Measurements from ENCODE around the gene NEK7.

Gene NEK7

DNA sequence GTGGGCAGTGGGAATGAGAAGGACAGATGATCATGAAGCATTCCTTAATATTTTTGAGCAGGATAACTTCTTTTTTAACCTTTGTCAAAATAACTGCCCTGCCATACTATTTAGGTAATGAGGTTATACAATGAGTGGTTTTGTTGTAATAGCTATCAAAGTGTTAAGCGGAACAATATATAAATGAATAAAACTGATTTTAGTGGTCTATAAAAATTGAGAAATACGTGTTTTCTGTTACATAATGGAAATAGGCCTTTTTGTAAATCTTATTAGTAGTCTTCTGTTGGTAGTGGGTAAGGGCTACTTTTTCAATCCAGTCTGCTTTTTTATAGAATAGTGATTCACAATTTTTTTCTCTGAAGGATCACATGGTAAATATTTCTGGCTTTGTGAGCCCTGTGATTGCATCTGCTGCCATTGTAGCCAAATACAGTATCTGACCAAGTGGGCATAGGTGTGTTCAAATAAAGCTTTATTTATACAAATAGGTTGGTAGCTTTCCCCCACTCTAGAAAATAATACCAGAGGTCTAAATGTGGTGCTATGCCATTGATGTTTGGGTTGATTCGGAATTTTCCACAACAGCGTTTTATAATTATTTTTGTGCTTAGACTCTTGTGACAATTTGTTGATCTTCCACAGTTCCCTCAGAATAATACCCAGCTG, 4.3 kb downstream of the NEK7 start:
- TF ChIP-seq, protein P1, sequence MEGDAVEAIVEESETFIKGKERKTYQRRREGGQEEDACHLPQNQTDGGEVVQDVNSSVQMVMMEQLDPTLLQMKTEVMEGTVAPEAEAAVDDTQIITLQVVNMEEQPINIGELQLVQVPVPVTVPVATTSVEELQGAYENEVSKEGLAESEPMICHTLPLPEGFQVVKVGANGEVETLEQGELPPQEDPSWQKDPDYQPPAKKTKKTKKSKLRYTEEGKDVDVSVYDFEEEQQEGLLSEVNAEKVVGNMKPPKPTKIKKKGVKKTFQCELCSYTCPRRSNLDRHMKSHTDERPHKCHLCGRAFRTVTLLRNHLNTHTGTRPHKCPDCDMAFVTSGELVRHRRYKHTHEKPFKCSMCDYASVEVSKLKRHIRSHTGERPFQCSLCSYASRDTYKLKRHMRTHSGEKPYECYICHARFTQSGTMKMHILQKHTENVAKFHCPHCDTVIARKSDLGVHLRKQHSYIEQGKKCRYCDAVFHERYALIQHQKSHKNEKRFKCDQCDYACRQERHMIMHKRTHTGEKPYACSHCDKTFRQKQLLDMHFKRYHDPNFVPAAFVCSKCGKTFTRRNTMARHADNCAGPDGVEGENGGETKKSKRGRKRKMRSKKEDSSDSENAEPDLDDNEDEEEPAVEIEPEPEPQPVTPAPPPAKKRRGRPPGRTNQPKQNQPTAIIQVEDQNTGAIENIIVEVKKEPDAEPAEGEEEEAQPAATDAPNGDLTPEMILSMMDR (IDR thresholded peaks at IDR 0.05; ENCODE audit: low read depth, low read length), result no peak

DNA sequence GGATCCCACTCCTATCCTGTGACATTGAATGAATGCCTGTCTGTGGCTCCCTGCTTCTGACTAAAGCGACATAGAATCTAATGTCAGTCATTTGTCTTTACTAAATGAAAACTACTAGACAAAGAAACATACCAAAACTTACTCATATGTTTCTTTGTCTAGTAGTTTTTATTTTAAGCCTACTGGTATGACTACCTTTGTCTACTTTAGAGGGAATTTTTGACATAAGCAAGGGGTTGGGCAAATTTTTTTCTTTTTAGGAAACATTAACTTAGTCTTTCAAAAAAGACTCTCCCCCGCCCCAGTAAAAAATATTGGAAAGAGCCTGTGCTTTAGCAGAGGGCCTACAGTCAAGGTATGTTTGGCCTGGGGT, 4.9 kb downstream of the NEK7 start:
- TF ChIP-seq, protein P1 (IDR thresholded peaks at IDR 0.05; ENCODE audit: low read depth, low read length), result no peak
- H3K4me3 ChIP-seq (replicated peaks in 1 of 2; ENCODE audit: low read depth in 2 of 2, low read length in 2 of 2), result no peak overlapping the region
- no peak for DNase-seq (ENCODE audit: low read depth in 2 of 2)

More for the DNA sequence above, 4.3 kb downstream of the NEK7 start:
- no peak overlapping the region for H3K4me3 ChIP-seq (replicated peaks in 1 of 2; ENCODE audit: low read depth in 2 of 2, low read length in 2 of 2)
- no peak for DNase-seq (ENCODE audit: low read depth in 2 of 2)

DNA sequence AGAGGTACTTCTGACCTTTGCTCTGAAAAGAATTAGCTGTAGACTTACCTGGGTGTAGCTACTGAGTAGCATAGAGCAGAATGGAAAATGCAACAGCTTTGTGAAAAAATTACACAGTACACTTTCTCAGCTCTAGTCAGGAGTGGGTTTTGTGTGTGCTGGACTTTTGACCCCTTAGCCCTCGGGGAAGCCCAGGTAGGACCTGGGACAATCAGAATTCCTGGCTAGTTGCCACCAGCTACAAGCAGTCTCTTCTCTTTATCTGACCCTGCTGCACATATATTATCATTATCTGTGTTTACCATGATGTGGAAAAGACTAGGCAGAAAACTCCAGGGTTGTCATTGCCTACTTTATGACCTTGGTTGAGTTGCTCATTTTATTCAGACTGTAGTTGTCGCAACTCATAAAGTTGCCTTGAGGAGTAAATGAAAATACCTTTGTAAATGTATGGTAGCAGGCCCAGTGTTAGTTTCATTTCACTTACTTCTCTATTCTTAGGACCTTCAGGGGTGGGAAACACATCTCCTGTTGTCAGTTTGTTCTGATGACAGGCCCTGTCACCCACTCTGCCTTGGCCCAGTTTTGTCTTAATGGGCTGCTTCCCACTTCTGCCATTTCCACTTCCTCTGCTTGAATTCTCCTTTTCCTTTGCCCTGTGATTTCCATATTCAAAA, 5.4 kb downstream of the NEK7 start:
- no peak for DNase-seq (ENCODE audit: low read depth in 2 of 2)
- TF ChIP-seq, protein P1 (IDR thresholded peaks at IDR 0.05; ENCODE audit: low read depth, low read length), result no peak
- no peak overlapping the region for H3K4me3 ChIP-seq (replicated peaks in 1 of 2; ENCODE audit: low read depth in 2 of 2, low read length in 2 of 2)

DNA sequence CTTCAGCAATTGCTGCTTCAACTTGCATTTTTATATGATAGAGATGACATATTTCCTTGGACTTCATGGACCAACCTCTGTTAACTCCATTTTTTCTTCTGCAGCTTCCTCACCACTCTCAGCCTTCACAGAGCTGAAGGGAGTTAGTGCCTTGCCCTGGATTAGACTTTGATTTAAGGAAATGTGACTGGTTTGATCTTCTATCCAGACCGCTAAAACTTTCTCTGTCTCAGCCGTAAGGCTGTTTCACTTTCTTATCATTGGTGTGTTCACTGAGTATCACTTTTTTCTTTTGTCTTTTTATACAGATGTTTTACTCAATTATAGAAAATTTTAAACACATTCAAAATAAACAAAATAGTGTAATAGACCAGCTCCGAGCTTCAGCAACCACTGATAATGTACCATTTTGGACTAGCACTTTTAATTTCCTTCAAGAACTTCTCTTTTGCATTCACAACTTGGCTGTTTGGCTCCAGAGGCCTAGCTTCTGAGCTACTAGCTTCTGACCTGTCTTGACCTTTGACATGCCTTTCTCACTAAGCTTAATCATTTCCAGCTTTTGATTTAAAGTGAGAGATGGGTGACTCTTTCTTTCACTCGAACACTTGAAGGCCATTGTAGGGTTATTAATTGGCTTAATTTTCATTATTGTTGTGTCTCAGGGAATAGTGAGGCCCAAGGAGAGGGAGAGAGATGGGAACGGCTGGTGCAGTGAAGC, 9.3 kb downstream of the NEK7 start:
- TF ChIP-seq, protein P1 (IDR thresholded peaks at IDR 0.05; ENCODE audit: low read depth, low read length), result no peak
- DNase-seq (ENCODE audit: low read depth in 2 of 2), result no peak
- no peak overlapping the region for H3K4me3 ChIP-seq (replicated peaks in 1 of 2; ENCODE audit: low read depth in 2 of 2, low read length in 2 of 2)

DNA sequence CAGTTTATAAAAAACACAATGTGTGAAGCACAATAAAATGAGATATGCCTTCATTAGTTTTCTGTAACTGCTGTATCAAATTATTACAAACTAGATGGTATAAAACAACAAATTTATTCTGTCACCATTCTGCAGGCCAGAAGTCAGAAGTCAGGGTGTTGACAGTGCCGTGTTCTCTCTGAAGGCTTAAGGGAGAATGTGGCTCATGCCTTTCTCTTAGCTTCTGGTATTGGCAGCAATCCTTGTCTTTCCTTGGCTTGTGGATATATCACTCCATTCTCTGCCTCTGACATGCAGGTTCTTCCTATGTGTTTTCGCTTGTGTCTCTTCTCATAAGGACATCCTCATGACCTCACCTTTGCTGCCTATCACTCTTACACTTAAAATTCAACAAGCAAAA, 10.1 kb downstream of the NEK7 start:
- no peak overlapping the region for H3K4me3 ChIP-seq (replicated peaks in 1 of 2; ENCODE audit: low read depth in 2 of 2, low read length in 2 of 2)
- TF ChIP-seq, protein P1 (IDR thresholded peaks at IDR 0.05; ENCODE audit: low read depth, low read length), result no peak
- DNase-seq (ENCODE audit: low read depth in 2 of 2), result no peak

DNA sequence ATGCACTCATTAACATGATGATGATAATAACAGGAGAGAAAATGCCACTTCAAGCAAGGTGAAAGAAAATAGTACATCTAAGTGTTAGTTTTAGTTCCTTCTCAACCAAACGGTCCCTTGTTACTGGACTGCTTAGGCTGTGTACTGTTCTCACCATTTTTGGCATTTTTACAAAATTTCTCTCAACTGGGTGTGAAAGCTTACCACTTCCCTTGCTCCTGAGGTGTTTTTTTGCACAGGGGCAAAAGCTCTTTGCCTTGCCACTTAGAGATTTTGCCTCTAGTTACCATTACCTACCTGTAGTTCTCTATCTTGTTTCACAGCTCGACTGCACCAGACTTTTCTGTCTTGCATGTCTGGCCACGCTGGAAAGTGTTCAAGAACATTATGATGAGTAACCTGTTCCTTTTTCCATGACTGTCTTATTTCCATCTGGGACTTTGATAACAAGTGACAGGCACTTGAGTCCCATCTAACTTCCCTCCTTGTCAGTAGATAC, 10.7 kb downstream of the NEK7 start:
- TF ChIP-seq, protein P1 (IDR thresholded peaks at IDR 0.05; ENCODE audit: low read depth, low read length), result no peak
- no peak overlapping the region for H3K4me3 ChIP-seq (replicated peaks in 1 of 2; ENCODE audit: low read depth in 2 of 2, low read length in 2 of 2)
- peak; percentile 42 to 65 for DNase-seq (ENCODE audit: low read depth in 2 of 2)
